ENCODE results near the gene DPM1.

The DPM1 gene

GRCh38 chr20:50911716-50912115, 46.6 kb downstream of the DPM1 start:
- TF ChIP-seq, protein P1, sequence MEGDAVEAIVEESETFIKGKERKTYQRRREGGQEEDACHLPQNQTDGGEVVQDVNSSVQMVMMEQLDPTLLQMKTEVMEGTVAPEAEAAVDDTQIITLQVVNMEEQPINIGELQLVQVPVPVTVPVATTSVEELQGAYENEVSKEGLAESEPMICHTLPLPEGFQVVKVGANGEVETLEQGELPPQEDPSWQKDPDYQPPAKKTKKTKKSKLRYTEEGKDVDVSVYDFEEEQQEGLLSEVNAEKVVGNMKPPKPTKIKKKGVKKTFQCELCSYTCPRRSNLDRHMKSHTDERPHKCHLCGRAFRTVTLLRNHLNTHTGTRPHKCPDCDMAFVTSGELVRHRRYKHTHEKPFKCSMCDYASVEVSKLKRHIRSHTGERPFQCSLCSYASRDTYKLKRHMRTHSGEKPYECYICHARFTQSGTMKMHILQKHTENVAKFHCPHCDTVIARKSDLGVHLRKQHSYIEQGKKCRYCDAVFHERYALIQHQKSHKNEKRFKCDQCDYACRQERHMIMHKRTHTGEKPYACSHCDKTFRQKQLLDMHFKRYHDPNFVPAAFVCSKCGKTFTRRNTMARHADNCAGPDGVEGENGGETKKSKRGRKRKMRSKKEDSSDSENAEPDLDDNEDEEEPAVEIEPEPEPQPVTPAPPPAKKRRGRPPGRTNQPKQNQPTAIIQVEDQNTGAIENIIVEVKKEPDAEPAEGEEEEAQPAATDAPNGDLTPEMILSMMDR (IDR thresholded peaks at IDR 0.05; ENCODE audit: insufficient read depth, low read length, poor library complexity, severe bottlenecking): no peak
- Histone ChIP-seq H3K36me3 (ENCODE audit: control insufficient read depth, insufficient read depth, low read length) (peaks cover 3% of the 10 kb centered on the region), H3K4me3 (replicated peaks; ENCODE audit: low read depth, low read length) (no peak overlapping the region), H3K27me3 (replicated peaks; ENCODE audit: control insufficient read depth, insufficient read depth, low read length) (no peaks in the 10 kb centered on the region)
- no peak for DNase-seq (ENCODE audit: extremely low read depth, insufficient read length)

DNA sequence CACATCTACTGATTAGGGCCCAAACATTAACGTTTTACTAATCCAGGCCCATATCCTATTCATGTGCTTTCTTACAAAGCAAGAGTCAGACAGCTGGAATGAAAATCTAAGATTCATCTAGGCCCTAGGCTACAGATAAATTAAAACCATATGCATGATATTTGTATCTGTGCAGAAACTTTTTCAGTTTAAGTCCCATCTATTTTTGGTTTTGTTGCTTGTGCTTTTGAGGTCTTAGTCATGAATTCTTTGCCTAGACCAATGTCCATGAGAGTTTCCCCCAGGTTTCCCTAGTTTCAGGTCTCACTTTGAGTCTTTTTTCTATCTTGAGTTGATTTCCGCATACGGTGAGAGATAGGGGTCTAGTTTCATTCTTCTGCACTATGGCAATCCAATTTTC, 47.3 kb downstream of the DPM1 start:
- Histone ChIP-seq H3K27me3 (replicated peaks; ENCODE audit: control insufficient read depth, insufficient read depth, low read length) (no peaks in the 10 kb centered on the region), H3K36me3 (ENCODE audit: control insufficient read depth, insufficient read depth, low read length) (peaks cover 3% of the 10 kb centered on the region), H3K4me3 (replicated peaks; ENCODE audit: low read depth, low read length) (0 out of 2 replicates have a peak overlapping the region, but pooled peaks have one; percentile 2)
- DNase-seq (ENCODE audit: extremely low read depth, insufficient read length): no peak
- TF ChIP-seq, protein P1 (IDR thresholded peaks at IDR 0.05; ENCODE audit: insufficient read depth, low read length, poor library complexity, severe bottlenecking): no peak

GRCh38 chr20:50909413-50909812, 48.9 kb downstream of the DPM1 start:
- H3K36me3 ChIP-seq (ENCODE audit: control insufficient read depth, insufficient read depth, low read length): peaks cover 3% of the 10 kb centered on the region
- H3K4me3 ChIP-seq (replicated peaks; ENCODE audit: low read depth, low read length): no peak overlapping the region
- no peaks in the 10 kb centered on the region for H3K27me3 ChIP-seq (replicated peaks; ENCODE audit: control insufficient read depth, insufficient read depth, low read length)
- TF ChIP-seq, protein P1 (IDR thresholded peaks at IDR 0.05; ENCODE audit: insufficient read depth, low read length, poor library complexity, severe bottlenecking): no peak
- DNase-seq (ENCODE audit: extremely low read depth, insufficient read length): no peak

GRCh38 chr20:50904067-50904570, 54.2 kb downstream of the DPM1 start:
- no peak for DNase-seq (ENCODE audit: extremely low read depth, insufficient read length)
- TF ChIP-seq, protein P1 (IDR thresholded peaks at IDR 0.05; ENCODE audit: insufficient read depth, low read length, poor library complexity, severe bottlenecking): no peak
- Histone ChIP-seq H3K27me3 (replicated peaks; ENCODE audit: control insufficient read depth, insufficient read depth, low read length) (no peaks in the 10 kb centered on the region), H3K4me3 (replicated peaks; ENCODE audit: low read depth, low read length) (no peak overlapping the region), H3K36me3 (ENCODE audit: control insufficient read depth, insufficient read depth, low read length) (peaks cover 4% of the 10 kb centered on the region)

- TF ChIP-seq, protein P1 (IDR thresholded peaks at IDR 0.05; ENCODE audit: insufficient read depth, low read length, poor library complexity, severe bottlenecking): no peak
- no peak for DNase-seq (ENCODE audit: extremely low read depth, insufficient read length)
- H3K4me3 ChIP-seq (replicated peaks; ENCODE audit: low read depth, low read length): no peak overlapping the region
- H3K27me3 ChIP-seq (replicated peaks; ENCODE audit: control insufficient read depth, insufficient read depth, low read length): no peaks in the 10 kb centered on the region
- peaks cover 4% of the 10 kb centered on the region for H3K36me3 ChIP-seq (ENCODE audit: control insufficient read depth, insufficient read depth, low read length)
Observed at GRCh38 chr20:50903353-50904051, 54.8 kb downstream of the DPM1 start.
